H9 (cell line): Measurements from ENCODE around the gene AKAP17A. TPM values are rescaled to one million over a fixed set of nuclear protein-coding genes. Genes with fewer than 3 reads are reported as not detected.

Source experiments
- DNase-seq: peaks from one replicate; pipeline ENCODE4 v3.0.0-alpha.2; 2017
- H2AFZ ChIP-seq: one replicate; pipeline ENCODE4 v1.6.1; 2013; ENCODE audit warnings: mild to moderate bottlenecking, low read length, control low read depth, moderate library complexity
- H2AK5ac ChIP-seq: 2 replicates; pipeline ENCODE4 v1.6.1; 2013; ENCODE audit warnings: low read length, control low read depth, mixed read lengths; ENCODE audit not compliant: insufficient read length
- H2BK120ac ChIP-seq: one replicate; pipeline ENCODE4 v1.6.1; 2013; ENCODE audit warnings: low read depth, mild to moderate bottlenecking, low read length, control low read depth, inconsistent platforms; ENCODE audit not compliant: poor library complexity, severe bottlenecking
- H2BK12ac ChIP-seq: 2 replicates; pipeline ENCODE4 v1.6.1; 2013; ENCODE audit warnings: low read length, control low read depth, mixed read lengths, low read depth; ENCODE audit not compliant: insufficient read length
- H2BK15ac ChIP-seq: 2 replicates; pipeline ENCODE4 v1.6.1; 2013; ENCODE audit warnings: low read depth, low read length, control low read depth
- H2BK20ac ChIP-seq: one replicate; pipeline ENCODE4 v1.6.1; 2013; ENCODE audit warnings: low read depth, mild to moderate bottlenecking, low read length, control low read depth, inconsistent platforms; ENCODE audit not compliant: poor library complexity, severe bottlenecking
- H2BK5ac ChIP-seq: 2 replicates; pipeline ENCODE4 v1.6.1; 2013; ENCODE audit warnings: low read length, control low read depth, mixed read lengths; ENCODE audit not compliant: insufficient read length
- H3K14ac ChIP-seq: 2 replicates; pipeline ENCODE4 v1.6.1; 2013; ENCODE audit warnings: low read length, control low read depth; ENCODE audit not compliant: insufficient read depth
- H3K18ac ChIP-seq: 2 replicates; pipeline ENCODE4 v1.6.1; 2013; ENCODE audit warnings: low read depth, mild to moderate bottlenecking, mixed read lengths, low read length, control low read depth; ENCODE audit not compliant: insufficient read length
- H3K23ac ChIP-seq: 2 replicates; pipeline ENCODE4 v1.6.1; 2013; ENCODE audit warnings: low read length, control low read depth, mixed read lengths, low read depth; ENCODE audit not compliant: insufficient read length
- H3K23me2 ChIP-seq: 2 replicates; pipeline ENCODE4 v1.6.1; 2013; ENCODE audit warnings: low read depth, mild to moderate bottlenecking, mixed read lengths, low read length, control low read depth; ENCODE audit not compliant: insufficient read length, poor library complexity, severe bottlenecking
- H3K27ac ChIP-seq: 2 replicates; pipeline ENCODE4 v1.5.1; 2013; ENCODE audit warnings: low read length, control low read depth, mixed read lengths, low read depth; ENCODE audit not compliant: insufficient read length
- H3K27me3 ChIP-seq: 2 replicates; pipeline ENCODE4 v1.6.1; 2013; ENCODE audit warnings: low read length, control low read depth, inconsistent platforms; ENCODE audit not compliant: insufficient read depth
- H3K4ac ChIP-seq: 2 replicates; pipeline ENCODE4 v1.6.1; 2013; ENCODE audit warnings: low read depth, mild to moderate bottlenecking, control low read depth, inconsistent platforms, low read length, moderate library complexity
- H3K4me1 ChIP-seq: 2 replicates; pipeline ENCODE4 v1.6.1; 2013; ENCODE audit warnings: low read length, control low read depth, inconsistent platforms; ENCODE audit not compliant: insufficient read depth
- H3K4me2 ChIP-seq: 2 replicates; pipeline ENCODE4 v1.6.1; 2013; ENCODE audit warnings: low read length, control low read depth, mixed read lengths; ENCODE audit not compliant: insufficient read length, insufficient read depth
- H3K56ac ChIP-seq: 2 replicates; pipeline ENCODE4 v1.6.1; 2013; ENCODE audit warnings: low read depth, mild to moderate bottlenecking, mixed read lengths, low read length, control low read depth; ENCODE audit not compliant: insufficient read length
- H3K79me1 ChIP-seq: 2 replicates; pipeline ENCODE4 v1.6.1; 2013; ENCODE audit warnings: low read depth, mild to moderate bottlenecking, moderate library complexity, low read length, control low read depth, inconsistent platforms; ENCODE audit not compliant: insufficient read depth, poor library complexity, severe bottlenecking
- H3K79me2 ChIP-seq: 2 replicates; pipeline ENCODE4 v1.6.1; 2013; ENCODE audit warnings: low read length, control low read depth, inconsistent platforms; ENCODE audit not compliant: insufficient read depth
- H3K9ac ChIP-seq: 2 replicates; pipeline ENCODE4 v1.6.1; 2013; ENCODE audit warnings: low read length, control low read depth, mixed read lengths; ENCODE audit not compliant: insufficient read length; ENCODE audit errors: extremely low read depth
- H3K9me3 ChIP-seq: one replicate; pipeline ENCODE4 v1.6.1; 2013; ENCODE audit warnings: low read depth, low read length, inconsistent platforms; ENCODE audit not compliant: control insufficient read depth
- H3T11ph ChIP-seq: one replicate; pipeline ENCODE4 v1.6.1; 2013; ENCODE audit warnings: mild to moderate bottlenecking, low read length, control low read depth, inconsistent platforms
- H4K20me1 ChIP-seq: one replicate; pipeline ENCODE4 v1.6.1; 2013; ENCODE audit not compliant: control insufficient read depth, insufficient read length, insufficient read depth
- H4K5ac ChIP-seq: 2 replicates; pipeline ENCODE4 v1.6.1; 2013; ENCODE audit warnings: low read depth, mild to moderate bottlenecking, mixed read lengths, low read length, control low read depth; ENCODE audit not compliant: insufficient read length
- H4K8ac ChIP-seq: replicated peaks from 2 replicates; pipeline ENCODE4 v1.6.1; 2013; ENCODE audit warnings: low read length, control low read depth, mixed read lengths, low read depth; ENCODE audit not compliant: insufficient read length
- H4K91ac ChIP-seq: 2 replicates; pipeline ENCODE4 v1.6.1; 2013; ENCODE audit warnings: low read depth, mild to moderate bottlenecking, moderate library complexity, mixed read lengths, low read length, control low read depth; ENCODE audit not compliant: insufficient read length
- H3K27ac Mint-ChIP-seq, 3 experiments: 2 replicates in 2 of 3; 3 replicates in 1 of 3; pipeline ENCODE4 v1.8.0; 2020 to 2021; ENCODE audit warnings: mixed read lengths in 3 of 3, mild to moderate bottlenecking in 1 of 3, moderate library complexity in 1 of 3
- H3K27me3 Mint-ChIP-seq: 2 replicates; pipeline ENCODE4 v1.8.0; 2021; ENCODE audit warnings: low read depth, mild to moderate bottlenecking, moderate library complexity, mixed read lengths
- H3K36me3 Mint-ChIP-seq, 3 experiments: 2 replicates in 2 of 3; 3 replicates in 1 of 3; pipeline ENCODE4 v1.8.0; 2020 to 2021; ENCODE audit warnings: low read depth in 3 of 3, mixed read lengths in 3 of 3; ENCODE audit not compliant: insufficient read depth in 1 of 3
- H3K4me1 Mint-ChIP-seq, 2 experiments: 2 replicates each; pipeline ENCODE4 v1.8.0; 2020; ENCODE audit warnings: mixed read lengths in 2 of 2
- H3K4me3 Mint-ChIP-seq, 2 experiments: 2 replicates in 1 of 2; 3 replicates in 1 of 2; pipeline ENCODE4 v1.8.0; 2020 to 2021; ENCODE audit warnings: mild to moderate bottlenecking in 2 of 2, mixed read lengths in 2 of 2, moderate library complexity in 1 of 2
- H3K9me3 Mint-ChIP-seq, 2 experiments: 2 replicates in 1 of 2; 3 replicates in 1 of 2; pipeline ENCODE4 v1.8.0; 2020; ENCODE audit warnings: mild to moderate bottlenecking in 2 of 2, mixed read lengths in 2 of 2, moderate library complexity in 1 of 2
- CTCF ChIP-seq: fragments of 200-600 bp; sonication (generic); conservative IDR thresholded peaks from 3 replicates; pipeline ENCODE4 v1.8.0; 2021; ENCODE audit warnings: antibody characterized with exemption, mild to moderate bottlenecking
- WGBS: extraction: QIAGEN DNeasy Blood & Tissue Kit; methylation state at CpG from one replicate; pipeline ENCODE4 v1.1.7; 2013; ENCODE audit warnings: missing lambda C conversion rate, low lambda C conversion rate, mixed read lengths; ENCODE audit not compliant: insufficient read length; ENCODE audit errors: extremely low coverage; 5-methylcytosine and 5-hydroxymethylcytosine counted together
- total RNA-seq: library from RNA; stranded (reverse); gene quantifications from 2 replicates; pipeline ENCODE4 v1.2.1, GENCODE V29; 2021

AKAP17A gene
- total RNA-seq, 1 experiment from 2014 or later = 39.7 TPM

- Histone ChIP-seq H3K23me2 (peaks cover 3% of the 10 kb centered on the region), H3K4ac (no peak overlapping the region), H3T11ph (no peak overlapping the region), H2BK120ac (no peak overlapping the region), H2BK15ac (no peak overlapping the region), H3K14ac (no peak overlapping the region), H3K79me1 (peaks cover 14% of the 10 kb centered on the region), H2BK20ac (no peak overlapping the region), H2AFZ (no peak overlapping the region), H3K23ac (no peak overlapping the region), H3K9me3 (no peaks in the 10 kb centered on the region), H3K56ac (no peak overlapping the region), H2BK12ac (no peak overlapping the region), H4K91ac (no peak overlapping the region), H3K18ac (no peak overlapping the region), H4K5ac (no peak overlapping the region), H3K27me3 (no peaks in the 10 kb centered on the region), H2BK5ac (no peak overlapping the region), H4K8ac (peak overlapping the region; percentile 22), H3K4me1 (no peaks in the 10 kb centered on the region), H3K27ac (no peak overlapping the region), H2AK5ac (no peak overlapping the region), H4K20me1 (peaks cover 4% of the 10 kb centered on the region), H3K9ac (no peak overlapping the region), H3K4me2 (no peak overlapping the region), H3K79me2 (peaks cover 23% of the 10 kb centered on the region; the same call in 1 of the 2 replicates)
- no peak overlapping the region; a peak in 2 of 7 replicates for H3K27ac Mint-ChIP-seq
- no peak overlapping the region for H3K4me3 Mint-ChIP-seq
- peaks cover 8 to 9% of the 10 kb centered on the region in 2 experiments for H3K4me1 Mint-ChIP-seq
- no peaks in the 10 kb centered on the region for H3K27me3 Mint-ChIP-seq
- no peak for TF ChIP-seq CTCF
- no peak for DNase-seq
- peaks cover 42 to 70% (median 67%) of the 10 kb centered on the region in 3 experiments for H3K36me3 Mint-ChIP-seq
- no CpG with 5 or more reads among the region's 17 CpGs for WGBS
- no peaks in the 10 kb centered on the region for H3K9me3 Mint-ChIP-seq
Observed at GRCh38 chrX:1595711-1596060, 4.3 kb downstream of the AKAP17A start.
